ENCODE data around the gene ZNF775. TPM values are rescaled to one million over a fixed set of nuclear protein-coding genes. Genes with fewer than 3 reads are reported as not detected.
A peak's percentile ranks its signal among the peaks of the same experiment; 100 is the strongest.

Gene ZNF775
- total RNA-seq, 4 donors from 2014 or later = 1.2 to 2.3 (median 1.8) TPM

DNA sequence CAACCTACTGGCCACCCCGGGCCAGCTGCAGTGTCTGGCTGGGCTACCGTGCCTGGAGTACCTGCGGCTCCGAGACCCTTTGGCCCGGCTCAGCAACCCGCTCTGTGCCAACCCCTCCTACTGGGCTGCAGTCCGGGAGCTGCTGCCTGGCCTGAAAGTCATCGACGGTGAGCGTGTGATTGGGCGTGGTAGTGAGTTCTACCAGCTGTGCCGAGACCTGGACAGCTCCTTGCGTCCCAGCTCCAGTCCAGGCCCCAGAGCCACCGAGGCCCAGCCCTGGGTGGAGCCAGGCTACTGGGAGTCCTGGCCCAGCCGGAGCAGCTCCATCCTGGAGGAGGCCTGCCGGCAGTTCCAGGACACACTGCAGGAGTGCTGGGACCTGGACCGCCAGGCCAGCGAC is 42.0 kb upstream of the ZNF775 start:
- Histone ChIP-seq H3K4me1 (peaks cover 26 to 73% (median 37%) of the 10 kb centered on the region in 3 donors), H3K9me3 (no peaks in the 10 kb centered on the region), H3K27ac (peak overlapping the region in 2 of 4 donors; percentile 69 to 79), H3K4me3 (no peak overlapping the region), H3K36me3 (peaks cover 0 to 15% (median 0%) of the 10 kb centered on the region in 3 donors), H3K27me3 (peaks cover 0 to 24% (median 6%) of the 10 kb centered on the region in 4 donors)
- TF ChIP-seq POLR2A (IDR thresholded peaks at IDR 0.05) = no peak
- TF ChIP-seq, protein P1, sequence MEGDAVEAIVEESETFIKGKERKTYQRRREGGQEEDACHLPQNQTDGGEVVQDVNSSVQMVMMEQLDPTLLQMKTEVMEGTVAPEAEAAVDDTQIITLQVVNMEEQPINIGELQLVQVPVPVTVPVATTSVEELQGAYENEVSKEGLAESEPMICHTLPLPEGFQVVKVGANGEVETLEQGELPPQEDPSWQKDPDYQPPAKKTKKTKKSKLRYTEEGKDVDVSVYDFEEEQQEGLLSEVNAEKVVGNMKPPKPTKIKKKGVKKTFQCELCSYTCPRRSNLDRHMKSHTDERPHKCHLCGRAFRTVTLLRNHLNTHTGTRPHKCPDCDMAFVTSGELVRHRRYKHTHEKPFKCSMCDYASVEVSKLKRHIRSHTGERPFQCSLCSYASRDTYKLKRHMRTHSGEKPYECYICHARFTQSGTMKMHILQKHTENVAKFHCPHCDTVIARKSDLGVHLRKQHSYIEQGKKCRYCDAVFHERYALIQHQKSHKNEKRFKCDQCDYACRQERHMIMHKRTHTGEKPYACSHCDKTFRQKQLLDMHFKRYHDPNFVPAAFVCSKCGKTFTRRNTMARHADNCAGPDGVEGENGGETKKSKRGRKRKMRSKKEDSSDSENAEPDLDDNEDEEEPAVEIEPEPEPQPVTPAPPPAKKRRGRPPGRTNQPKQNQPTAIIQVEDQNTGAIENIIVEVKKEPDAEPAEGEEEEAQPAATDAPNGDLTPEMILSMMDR (IDR thresholded peaks at IDR 0.05) = no peak
- intact Hi-C loops (cut with DNase I) = no loop called here
- 96 to 100% methylated on average over 1 to 5 of the region's 18 CpGs for WGBS, 2 donors
- DNase-seq = no peak

DNA sequence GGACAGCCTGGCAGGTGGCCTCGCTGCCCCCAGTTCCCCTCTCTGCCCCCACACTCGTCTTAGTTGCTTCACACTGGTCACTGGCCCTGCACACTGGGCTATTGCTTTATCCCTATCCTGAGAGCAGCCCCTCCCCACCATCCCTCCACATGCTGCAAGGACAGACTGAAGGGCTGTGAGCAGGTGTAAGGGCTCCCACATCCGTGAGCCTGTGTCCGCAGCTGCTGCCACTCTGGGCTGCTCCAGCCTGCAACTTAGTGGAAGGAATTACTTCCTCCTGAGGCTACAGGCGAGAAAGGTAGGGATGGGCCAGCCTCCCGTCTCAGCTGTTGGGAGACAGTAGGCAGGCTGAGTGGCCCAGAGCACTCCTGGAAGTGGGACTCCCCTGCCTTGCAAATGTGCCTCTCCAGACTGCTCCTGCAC is 41.5 kb upstream of the ZNF775 start:
- no peak for TF ChIP-seq POLR2A (IDR thresholded peaks at IDR 0.05)
- TF ChIP-seq, protein P1 (IDR thresholded peaks at IDR 0.05) = no peak
- Histone ChIP-seq H3K27ac (peak overlapping the region in 2 of 4 donors; percentile 10 to 69), H3K4me1 (peaks cover 26 to 73% (median 37%) of the 10 kb centered on the region in 3 donors), H3K27me3 (peaks cover 0 to 29% (median 6%) of the 10 kb centered on the region in 4 donors), H3K4me3 (no peak overlapping the region), H3K9me3 (no peaks in the 10 kb centered on the region), H3K36me3 (peaks cover 0 to 15% (median 0%) of the 10 kb centered on the region in 3 donors)
- DNase-seq = no peak
- WGBS, 2 donors = 81 to 90% methylated on average over 2 to 3 of the region's 6 CpGs
- intact Hi-C loops (cut with DNase I) = no loop called here

DNA sequence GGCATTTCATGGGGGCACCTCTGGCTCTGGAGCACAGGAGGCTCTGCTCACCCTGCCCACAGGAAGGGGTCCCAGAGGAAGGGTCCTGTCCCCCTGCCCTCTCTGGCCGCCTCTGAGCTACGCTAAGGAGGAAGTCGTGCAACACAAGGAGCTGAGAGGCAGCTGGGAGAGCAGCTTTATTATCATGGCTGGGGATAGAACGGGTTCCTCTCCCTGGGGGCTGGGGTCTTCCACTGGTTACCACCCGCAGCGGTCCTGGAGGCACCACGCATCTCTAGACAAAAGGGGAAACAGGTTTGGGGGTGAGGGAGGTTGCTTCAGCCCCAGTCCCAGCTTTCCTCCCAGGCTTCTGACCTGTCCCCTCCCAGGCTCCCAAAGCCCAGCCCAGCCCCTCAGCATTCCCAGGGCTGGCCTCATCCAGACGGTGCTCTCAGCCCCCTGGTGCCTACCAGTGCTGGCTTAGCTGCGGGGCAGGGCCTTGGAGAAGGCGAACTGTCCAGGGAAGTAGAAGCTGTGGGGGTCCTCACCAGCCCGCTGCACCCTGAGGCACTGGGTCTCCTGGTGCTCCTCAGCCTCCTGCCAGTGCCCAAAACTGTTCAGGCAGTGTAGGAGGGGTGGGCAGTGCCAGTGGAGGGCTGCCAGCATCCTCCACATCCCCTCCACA is 40.8 kb upstream of the ZNF775 start:
- Histone ChIP-seq H3K27ac (peak overlapping the region in 1 of 4 donors; percentile 55), H3K4me3 (no peak overlapping the region), H3K4me1 (peaks cover 26 to 73% (median 37%) of the 10 kb centered on the region in 3 donors), H3K9me3 (no peaks in the 10 kb centered on the region), H3K27me3 (peaks cover 0 to 33% (median 6%) of the 10 kb centered on the region in 4 donors), H3K36me3 (peaks cover 0 to 15% (median 0%) of the 10 kb centered on the region in 3 donors)
- TF ChIP-seq POLR2A (IDR thresholded peaks at IDR 0.05) = no peak
- TF ChIP-seq, protein P1 (IDR thresholded peaks at IDR 0.05) = no peak
- intact Hi-C loops (cut with DNase I) = no loop called here
- WGBS, 2 donors = 89 to 100% methylated on average over 1 to 4 of the region's 11 CpGs
- DNase-seq = no peak

DNA sequence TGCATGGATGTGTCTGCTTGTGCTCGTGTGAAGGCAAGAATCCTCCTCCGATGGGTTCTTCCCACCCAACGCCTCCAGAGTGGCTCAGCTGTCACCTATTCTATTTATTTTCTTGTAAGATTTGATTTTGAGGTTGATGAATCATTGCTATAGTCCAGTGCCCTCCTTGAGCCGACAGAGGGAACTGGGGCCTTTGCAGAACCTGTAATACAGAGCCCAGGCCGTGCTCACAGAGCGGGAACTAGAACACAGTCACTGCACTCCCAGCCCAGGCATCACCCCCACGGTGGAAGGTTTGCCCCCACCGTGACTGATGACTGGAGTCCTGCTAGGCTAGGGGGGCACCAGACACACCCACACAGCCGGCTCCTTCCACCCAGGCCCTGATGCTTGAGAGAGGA is 39.7 kb upstream of the ZNF775 start:
- Histone ChIP-seq H3K4me1 (peaks cover 26 to 72% (median 37%) of the 10 kb centered on the region in 3 donors), H3K9me3 (peaks cover 0 to 3% (median 0%) of the 10 kb centered on the region in 3 donors), H3K4me3 (peak overlapping the region in 2 of 4 donors; percentile 52 to 68), H3K27ac (peak overlapping the region in 2 of 4 donors; percentile 55 to 88), H3K27me3 (peaks cover 0 to 33% (median 6%) of the 10 kb centered on the region in 4 donors), H3K36me3 (peaks cover 0 to 15% (median 0%) of the 10 kb centered on the region in 3 donors)
- no peak for DNase-seq
- intact Hi-C loops (cut with DNase I) = no loop called here
- WGBS, 2 donors = 31 to 52% methylated on average over 3 of the region's 9 CpGs
- TF ChIP-seq, protein P1 (IDR thresholded peaks at IDR 0.05) = no peak
- no peak for TF ChIP-seq POLR2A (IDR thresholded peaks at IDR 0.05)

DNA sequence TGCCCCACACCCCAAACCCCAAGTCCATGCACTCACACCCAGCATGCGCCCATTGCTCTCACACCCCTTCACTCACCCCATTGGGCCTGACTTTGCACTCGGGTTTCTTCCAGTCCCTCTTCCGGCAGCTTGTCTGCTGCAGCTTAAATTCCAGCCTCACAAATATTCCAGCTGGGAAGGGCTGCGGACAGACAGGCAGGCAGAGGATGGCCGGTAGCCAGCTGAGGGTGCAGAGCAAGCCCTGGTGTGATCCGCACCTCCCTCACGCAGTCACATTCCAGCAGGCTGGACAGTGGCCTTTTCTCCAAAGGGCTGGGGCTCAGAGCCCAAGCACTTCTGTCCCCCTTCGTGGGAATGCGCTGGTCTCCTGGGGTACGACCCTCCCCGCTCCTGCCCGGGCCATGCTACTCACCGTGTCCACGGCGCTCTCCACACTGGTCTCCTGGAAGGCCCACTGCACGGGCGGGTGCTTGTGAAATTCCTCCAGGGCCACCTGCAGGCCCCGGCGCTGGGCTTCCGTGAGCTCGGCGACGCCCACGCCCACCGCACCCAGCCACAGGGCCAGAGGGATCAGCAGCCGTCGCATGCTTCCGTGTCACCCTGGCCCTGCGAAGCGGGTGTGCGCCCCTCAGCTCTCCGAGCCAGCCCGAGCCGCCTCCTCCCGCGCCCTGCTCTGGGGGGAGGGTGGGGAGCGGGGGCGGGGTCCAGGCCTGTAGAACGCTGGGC is 38.9 kb upstream of the ZNF775 start:
- H3K4me3 ChIP-seq = peak overlapping the region; percentile 26 to 68 (median 52)
- peaks cover 0 to 15% (median 0%) of the 10 kb centered on the region in 3 donors for H3K36me3 ChIP-seq
- H3K27ac ChIP-seq = peak overlapping the region; percentile 70 to 88 (median 76)
- peaks cover 0 to 5% (median 0%) of the 10 kb centered on the region in 3 donors for H3K9me3 ChIP-seq
- intact Hi-C loops (cut with DNase I) = no loop called here
- peaks cover 0 to 33% (median 6%) of the 10 kb centered on the region in 4 donors for H3K27me3 ChIP-seq
- peaks cover 26 to 69% (median 37%) of the 10 kb centered on the region in 3 donors for H3K4me1 ChIP-seq
- TF ChIP-seq POLR2A (IDR thresholded peaks at IDR 0.05) = no peak
- TF ChIP-seq, protein P1 (IDR thresholded peaks at IDR 0.05) = no peak
- 34 to 46% methylated on average over 6 to 8 of the region's 39 CpGs for WGBS, 2 donors
- no peak for DNase-seq

Data from esophagus squamous epithelium (tissue), 5 donors.